ENCODE results near the gene APOBEC3C.
"Not testable (repeated sequence)": the region's sequence is repeated elsewhere in the genome, so short reads cannot be mapped to it uniquely, and the experiment has no call there.

- TF ChIP-seq, protein P1, sequence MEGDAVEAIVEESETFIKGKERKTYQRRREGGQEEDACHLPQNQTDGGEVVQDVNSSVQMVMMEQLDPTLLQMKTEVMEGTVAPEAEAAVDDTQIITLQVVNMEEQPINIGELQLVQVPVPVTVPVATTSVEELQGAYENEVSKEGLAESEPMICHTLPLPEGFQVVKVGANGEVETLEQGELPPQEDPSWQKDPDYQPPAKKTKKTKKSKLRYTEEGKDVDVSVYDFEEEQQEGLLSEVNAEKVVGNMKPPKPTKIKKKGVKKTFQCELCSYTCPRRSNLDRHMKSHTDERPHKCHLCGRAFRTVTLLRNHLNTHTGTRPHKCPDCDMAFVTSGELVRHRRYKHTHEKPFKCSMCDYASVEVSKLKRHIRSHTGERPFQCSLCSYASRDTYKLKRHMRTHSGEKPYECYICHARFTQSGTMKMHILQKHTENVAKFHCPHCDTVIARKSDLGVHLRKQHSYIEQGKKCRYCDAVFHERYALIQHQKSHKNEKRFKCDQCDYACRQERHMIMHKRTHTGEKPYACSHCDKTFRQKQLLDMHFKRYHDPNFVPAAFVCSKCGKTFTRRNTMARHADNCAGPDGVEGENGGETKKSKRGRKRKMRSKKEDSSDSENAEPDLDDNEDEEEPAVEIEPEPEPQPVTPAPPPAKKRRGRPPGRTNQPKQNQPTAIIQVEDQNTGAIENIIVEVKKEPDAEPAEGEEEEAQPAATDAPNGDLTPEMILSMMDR (IDR thresholded peaks at IDR 0.05): not testable (repeated sequence)
- not testable (repeated sequence) for TF ChIP-seq POLR2A (IDR thresholded peaks at IDR 0.05)
Measured at GRCh38 chr22:38977289-38977688, 36.8 kb upstream of the APOBEC3C start.

Data from testis (tissue), 2 donors.